B cell (primary cell): ENCODE results near the gene ATF7IP2. TPM values are rescaled to one million over a fixed set of nuclear protein-coding genes. Genes with fewer than 3 reads are reported as not detected.

Source experiments
- ATAC-seq: fragments of 200-7000 bp; cut with Tn5 transposase; one replicate; pipeline ENCODE4 v1.10.0; 2021; ENCODE audit warnings: low read depth, mild to moderate bottlenecking, moderate number of reproducible peaks, moderate library complexity
- CTCF ChIA-PET: fragments of 350-600 bp; sonication (Branson Sonifier 250); formaldehyde crosslinking; loops from one replicate; lab custom pipeline; 2021; ENCODE audit warnings: antibody characterized with exemption, inconsistent platforms; lab: Charles Lee
- POLR2A ChIA-PET: fragments of 350-600 bp; sonication (Branson Sonifier 250); formaldehyde crosslinking; loops from one replicate; lab custom pipeline; 2021; ENCODE audit warnings: antibody characterized with exemption; lab: Charles Lee
- DNase-seq: peaks from one replicate; pipeline ENCODE4 v3.0.0; 2013
- H2AFZ ChIP-seq: 2 replicates; pipeline ENCODE4 v1.6.1; 2012; ENCODE audit warnings: mild to moderate bottlenecking, low read depth, low read length; ENCODE audit not compliant: insufficient read depth, poor library complexity, severe bottlenecking
- H3K27ac ChIP-seq, 2 donors: 1 replicate in 1 of 2; 2 replicates in 1 of 2; pipeline ENCODE4 v1.5.1; 2012 to 2013; ENCODE audit warnings: low read length in 2 of 2, mild to moderate bottlenecking in 2 of 2, moderate library complexity in 1 of 2
- H3K27me3 ChIP-seq, 4 experiments: fragments of 200-600 bp in 1 of 4; sonication (generic) in 1 of 4; replicated peaks in 1 of 4; 1 replicate in 2 of 4; 2 replicates in 2 of 4; pipeline versions ENCODE4 v1.6.1 to v1.7.0; 2013 to 2016; ENCODE audit warnings: low read length in 3 of 4, mild to moderate bottlenecking in 2 of 4, mixed read lengths in 1 of 4, moderate library complexity in 1 of 4; ENCODE audit not compliant: insufficient read depth in 4 of 4, control insufficient read depth in 3 of 4; ENCODE audit errors: control extremely low read depth in 1 of 4
- H3K36me3 ChIP-seq, 2 experiments: replicated peaks in 1 of 2; 1 replicate in 1 of 2; 2 replicates in 1 of 2; pipeline versions ENCODE4 v1.6.1 to v1.7.1; 2013; ENCODE audit warnings: low read length in 1 of 2; ENCODE audit not compliant: insufficient read depth in 2 of 2, control insufficient read depth in 1 of 2; ENCODE audit errors: control extremely low read depth in 1 of 2, extremely low read depth in 1 of 2
- H3K4me1 ChIP-seq, 2 donors: fragments of 200-600 bp in 1 of 2; sonication (generic) in 1 of 2; 1 replicate in 1 of 2; 2 replicates in 1 of 2; pipeline versions ENCODE4 v1.5.1 to v1.6.1; 2013 to 2017; ENCODE audit warnings: low read length in 2 of 2; ENCODE audit not compliant: control insufficient read depth in 2 of 2, insufficient read depth in 2 of 2
- H3K4me2 ChIP-seq: replicated peaks from 2 replicates; pipeline ENCODE3; 2012; ENCODE audit warnings: mild to moderate bottlenecking, low read depth, low read length; ENCODE audit not compliant: poor library complexity, severe bottlenecking
- H3K4me3 ChIP-seq, 5 experiments: fragments of 200-600 bp in 1 of 5; sonication (generic) in 1 of 5; 1 replicate in 3 of 5; 2 replicates in 2 of 5; pipeline versions ENCODE4 v1.5.1 to v1.7.0; 2011 to 2016; ENCODE audit warnings: low read length in 4 of 5, mild to moderate bottlenecking in 4 of 5, low read depth in 2 of 5, control low read depth in 1 of 5, moderate library complexity in 1 of 5; ENCODE audit not compliant: insufficient read depth in 1 of 5; ENCODE audit errors: control extremely low read depth in 1 of 5, extremely low read depth in 1 of 5
- H3K79me2 ChIP-seq: fragments of 200-600 bp; sonication (generic); one replicate; pipeline ENCODE4 v1.6.0; 2016; ENCODE audit warnings: low read length; ENCODE audit not compliant: control insufficient read depth, insufficient read depth
- H3K9ac ChIP-seq: fragments of 200-600 bp; sonication (generic); 2 replicates; pipeline ENCODE4 v1.6.1; 2017; ENCODE audit warnings: mild to moderate bottlenecking, low read length, moderate library complexity
- H3K9me3 ChIP-seq, 3 donors: one replicate each; pipeline versions ENCODE4 v1.6.1 to v1.7.1; 2013; ENCODE audit warnings: low read length in 2 of 3; ENCODE audit not compliant: control insufficient read depth in 2 of 3, insufficient read depth in 1 of 3; ENCODE audit errors: control extremely low read depth in 1 of 3
- H4K20me1 ChIP-seq: 2 replicates; pipeline ENCODE4 v1.6.0; 2012; ENCODE audit warnings: mild to moderate bottlenecking, low read length; ENCODE audit not compliant: insufficient read depth, control insufficient read depth, poor library complexity, severe bottlenecking
- H3K27ac Mint-ChIP-seq: one replicate; pipeline ENCODE4 v1.8.0; 2021; ENCODE audit warnings: mixed read lengths
- H3K27me3 Mint-ChIP-seq: one replicate; pipeline ENCODE4 v1.8.0; 2021; ENCODE audit warnings: mixed read lengths
- H3K4me1 Mint-ChIP-seq: one replicate; pipeline ENCODE4 v1.8.0; 2021; ENCODE audit warnings: mixed read lengths
- H3K4me3 Mint-ChIP-seq: one replicate; pipeline ENCODE4 v1.8.0; 2021; ENCODE audit warnings: mixed read lengths
- H3K9me3 Mint-ChIP-seq: one replicate; pipeline ENCODE4 v1.8.0; 2022; ENCODE audit warnings: mixed read lengths; ENCODE audit not compliant: insufficient read depth
- EZH2 ChIP-seq: IDR thresholded peaks from 2 replicates; pipeline ENCODE4 v1.6.1; 2012; ENCODE audit warnings: borderline replicate concordance, low read depth, mild to moderate bottlenecking, moderate library complexity, low read length; ENCODE audit not compliant: insufficient read depth, poor library complexity, severe bottlenecking
- WGBS: methylation state at CpG from one replicate; pipeline ENCODE4 v1.1.5; 2013; ENCODE audit warnings: missing lambda C conversion rate; ENCODE audit not compliant: insufficient coverage; 5-methylcytosine and 5-hydroxymethylcytosine counted together
- intact Hi-C: fragments of 100-400 bp; cut with micrococcal nuclease; formaldehyde crosslinking; loops from one replicate; pipeline ENCODE4 v1.10.0; 2022
- polyA plus RNA-seq: library from polyadenylated mRNA; depleted of rRNA; stranded (reverse); fragments of >200 nt; gene quantifications from 2 replicates; pipeline ENCODE4 v1.2.3, GENCODE V29; 2012
- total RNA-seq, 2 donors: library from RNA; stranded (reverse); fragments of 120-200 nt in 1 of 2; gene quantifications; 1 replicate in 1 of 2; 2 replicates in 1 of 2; pipeline versions ENCODE4 v1.2.3 to v1.2.4, GENCODE V29; 2013 to 2022
- TF ChIP-seq, protein P1 (sequence below): fragments of 200-600 bp; IDR thresholded peaks from one replicate; pipeline ENCODE4 v1.8.0; 2022; ENCODE audit warnings: antibody characterized with exemption, mild to moderate bottlenecking

ATF7IP2 gene
- total and polyA plus RNA-seq, 2 donors (not counting 1 experiment from before 2014, with no cell fraction given) = 67.5 to 105 TPM

DNA sequence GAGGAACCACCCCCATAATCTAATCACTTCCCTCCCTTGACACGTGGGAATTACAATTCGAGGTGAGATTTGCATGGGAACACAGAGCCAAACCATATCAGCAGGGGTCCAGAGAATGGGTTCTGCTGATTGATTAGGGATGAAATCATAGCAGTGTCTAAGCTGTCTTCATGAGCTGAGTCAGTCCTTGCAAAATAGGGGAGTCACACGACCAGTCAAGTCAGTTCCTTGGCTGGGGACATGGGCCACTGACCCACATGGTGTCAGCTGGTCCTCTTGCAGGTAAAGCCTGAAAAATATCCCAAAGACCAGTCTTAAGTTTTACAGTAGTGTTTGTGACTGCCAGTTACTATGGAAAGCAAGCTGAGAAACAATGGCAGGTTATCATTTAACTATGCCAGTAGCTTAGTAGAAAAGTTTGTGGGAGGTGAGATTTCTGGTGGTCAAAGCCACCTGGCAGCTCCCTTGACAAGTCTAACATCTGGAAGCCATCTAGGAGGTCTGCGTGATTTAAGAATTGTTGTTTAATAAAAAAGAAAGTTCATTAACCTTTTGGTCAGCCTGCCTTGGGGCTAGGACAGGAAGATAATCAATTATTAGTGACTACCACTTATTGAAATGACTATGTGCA lies 15.7 kb upstream of the ATF7IP2 start:
- H3K79me2 ChIP-seq = no peaks in the 10 kb centered on the region
- H3K9me3 ChIP-seq = peaks cover 2 to 8% (median 2%) of the 10 kb centered on the region in 3 donors
- H3K4me3 ChIP-seq = no peak overlapping the region
- Mint-ChIP-seq H3K27me3 (no peaks in the 10 kb centered on the region), H3K9me3 (peaks cover 6% of the 10 kb centered on the region), H3K4me3 (no peak overlapping the region), H3K4me1 (no peaks in the 10 kb centered on the region), H3K27ac (no peak overlapping the region)
- ATAC-seq (no peak), DNase-seq (no peak)
- H3K27me3 ChIP-seq = no peaks in the 10 kb centered on the region
- intact Hi-C loops = no loop called here
- no peaks in the 10 kb centered on the region for H3K36me3 ChIP-seq
- H3K4me1 ChIP-seq = no peaks in the 10 kb centered on the region
- no peak overlapping the region for H2AFZ ChIP-seq
- WGBS = 82% methylated on average over 1 of the region's 4 CpGs
- H4K20me1 ChIP-seq = no peaks in the 10 kb centered on the region
- TF ChIP-seq EZH2 = no peak
- TF ChIP-seq, protein P1, sequence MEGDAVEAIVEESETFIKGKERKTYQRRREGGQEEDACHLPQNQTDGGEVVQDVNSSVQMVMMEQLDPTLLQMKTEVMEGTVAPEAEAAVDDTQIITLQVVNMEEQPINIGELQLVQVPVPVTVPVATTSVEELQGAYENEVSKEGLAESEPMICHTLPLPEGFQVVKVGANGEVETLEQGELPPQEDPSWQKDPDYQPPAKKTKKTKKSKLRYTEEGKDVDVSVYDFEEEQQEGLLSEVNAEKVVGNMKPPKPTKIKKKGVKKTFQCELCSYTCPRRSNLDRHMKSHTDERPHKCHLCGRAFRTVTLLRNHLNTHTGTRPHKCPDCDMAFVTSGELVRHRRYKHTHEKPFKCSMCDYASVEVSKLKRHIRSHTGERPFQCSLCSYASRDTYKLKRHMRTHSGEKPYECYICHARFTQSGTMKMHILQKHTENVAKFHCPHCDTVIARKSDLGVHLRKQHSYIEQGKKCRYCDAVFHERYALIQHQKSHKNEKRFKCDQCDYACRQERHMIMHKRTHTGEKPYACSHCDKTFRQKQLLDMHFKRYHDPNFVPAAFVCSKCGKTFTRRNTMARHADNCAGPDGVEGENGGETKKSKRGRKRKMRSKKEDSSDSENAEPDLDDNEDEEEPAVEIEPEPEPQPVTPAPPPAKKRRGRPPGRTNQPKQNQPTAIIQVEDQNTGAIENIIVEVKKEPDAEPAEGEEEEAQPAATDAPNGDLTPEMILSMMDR = no peak
- ChIA-PET CTCF (interaction anchor here (1.0 kb wide), 1 partner anchor 55 kb away, joined by 3 read pairs; no protein-coding TSS in a partner anchor), POLR2A (no interaction called here)
- H3K4me2 ChIP-seq = no peak overlapping the region
- no peak overlapping the region for H3K27ac ChIP-seq
- H3K9ac ChIP-seq = no peak overlapping the region

DNA sequence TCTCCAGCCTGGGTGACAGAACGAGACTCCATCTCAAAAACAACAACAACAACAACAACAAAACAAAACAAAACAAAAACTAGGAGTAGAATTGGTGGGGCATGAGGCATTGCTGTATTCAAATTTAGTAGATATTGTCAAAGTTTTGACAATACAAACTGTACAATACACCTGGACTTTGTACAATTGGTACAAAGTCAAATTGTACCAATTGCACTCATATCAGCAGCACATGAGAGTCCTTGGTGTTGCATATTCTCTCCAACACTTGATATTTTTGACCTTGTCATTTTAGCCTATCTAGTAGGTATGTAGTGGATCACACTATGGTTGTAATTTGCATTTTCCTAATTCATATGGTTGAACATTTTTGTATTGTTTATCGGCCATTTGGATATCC lies 14.3 kb upstream of the ATF7IP2 start:
- CTCF ChIA-PET = no interaction called here
- no peak overlapping the region for H2AFZ ChIP-seq
- no CpG with 5 or more reads among the region's 2 CpGs for WGBS

More for the DNA sequence above, 14.3 kb upstream of the ATF7IP2 start:
- POLR2A ChIA-PET = no interaction called here
- no peak for TF ChIP-seq EZH2
- TF ChIP-seq, protein P1 = no peak
- no peaks in the 10 kb centered on the region for H4K20me1 ChIP-seq
- no peak for DNase-seq
- intact Hi-C loops = no loop called here
- no peak overlapping the region for H3K27ac ChIP-seq
- no peak overlapping the region for H3K9ac ChIP-seq
- H3K4me3 ChIP-seq = no peak overlapping the region
- H3K79me2 ChIP-seq = no peaks in the 10 kb centered on the region
- no peaks in the 10 kb centered on the region for H3K27me3 ChIP-seq
- H3K27ac Mint-ChIP-seq = no peak overlapping the region
- no peaks in the 10 kb centered on the region for H3K4me1 ChIP-seq
- ATAC-seq = no peak
- no peaks in the 10 kb centered on the region for H3K36me3 ChIP-seq
- peaks cover 2 to 8% (median 2%) of the 10 kb centered on the region in 3 donors for H3K9me3 ChIP-seq
- no peaks in the 10 kb centered on the region for H3K4me1 Mint-ChIP-seq
- H3K9me3 Mint-ChIP-seq = peaks cover 9% of the 10 kb centered on the region
- no peak overlapping the region for H3K4me2 ChIP-seq
- no peaks in the 10 kb centered on the region for H3K27me3 Mint-ChIP-seq
- H3K4me3 Mint-ChIP-seq = no peak overlapping the region
